Right lobe of liver (tissue), 4 donors: ENCODE measurements around the gene ZNF280D.

Source experiments
- POLR2A ChIP-seq: fragments of 450-650 bp; IDR thresholded peaks from one replicate; pipeline ENCODE4 v1.6.1; 2017; ENCODE audit warnings: antibody characterized with exemption, mild to moderate bottlenecking
- TF ChIP-seq, protein P1 (sequence below), 4 donors: fragments of 200-600 bp in 3 of 4; fragments of 450-650 bp in 1 of 4; IDR thresholded peaks; one replicate each; pipeline versions ENCODE4 v1.5.1 to v1.8.0; 2016 to 2022; ENCODE audit warnings: antibody characterized with exemption in 4 of 4, mild to moderate bottlenecking in 2 of 4
- donor health status: DM: no; HTN: no; CAD: no.
- donor health status: DM: no; HTN: no; CAD: no.
- donor health status: DM: no; HTN: yes; CAD: no.

GRCh38 chr15:56639631-56640030, 93.7 kb downstream of the ZNF280D start:
- TF ChIP-seq, protein P1, sequence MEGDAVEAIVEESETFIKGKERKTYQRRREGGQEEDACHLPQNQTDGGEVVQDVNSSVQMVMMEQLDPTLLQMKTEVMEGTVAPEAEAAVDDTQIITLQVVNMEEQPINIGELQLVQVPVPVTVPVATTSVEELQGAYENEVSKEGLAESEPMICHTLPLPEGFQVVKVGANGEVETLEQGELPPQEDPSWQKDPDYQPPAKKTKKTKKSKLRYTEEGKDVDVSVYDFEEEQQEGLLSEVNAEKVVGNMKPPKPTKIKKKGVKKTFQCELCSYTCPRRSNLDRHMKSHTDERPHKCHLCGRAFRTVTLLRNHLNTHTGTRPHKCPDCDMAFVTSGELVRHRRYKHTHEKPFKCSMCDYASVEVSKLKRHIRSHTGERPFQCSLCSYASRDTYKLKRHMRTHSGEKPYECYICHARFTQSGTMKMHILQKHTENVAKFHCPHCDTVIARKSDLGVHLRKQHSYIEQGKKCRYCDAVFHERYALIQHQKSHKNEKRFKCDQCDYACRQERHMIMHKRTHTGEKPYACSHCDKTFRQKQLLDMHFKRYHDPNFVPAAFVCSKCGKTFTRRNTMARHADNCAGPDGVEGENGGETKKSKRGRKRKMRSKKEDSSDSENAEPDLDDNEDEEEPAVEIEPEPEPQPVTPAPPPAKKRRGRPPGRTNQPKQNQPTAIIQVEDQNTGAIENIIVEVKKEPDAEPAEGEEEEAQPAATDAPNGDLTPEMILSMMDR (IDR thresholded peaks at IDR 0.05), result no peak
- no peak for TF ChIP-seq POLR2A
